GM18517 (cell line): Measurements from ENCODE around the gene APOA4.
"Not testable (repeated sequence)": the region's sequence is repeated elsewhere in the genome, so short reads cannot be mapped to it uniquely, and the experiment has no call there.

ENCODE experiments used
- ATAC-seq: cut with Tn5 transposase; IDR thresholded peaks from one replicate; pipeline ENCODE4 v1.9.1; 2021; ENCODE audit warnings: mild to moderate bottlenecking, moderate library complexity; ENCODE audit not compliant: unreplicated experiment

APOA4 gene

DNA sequence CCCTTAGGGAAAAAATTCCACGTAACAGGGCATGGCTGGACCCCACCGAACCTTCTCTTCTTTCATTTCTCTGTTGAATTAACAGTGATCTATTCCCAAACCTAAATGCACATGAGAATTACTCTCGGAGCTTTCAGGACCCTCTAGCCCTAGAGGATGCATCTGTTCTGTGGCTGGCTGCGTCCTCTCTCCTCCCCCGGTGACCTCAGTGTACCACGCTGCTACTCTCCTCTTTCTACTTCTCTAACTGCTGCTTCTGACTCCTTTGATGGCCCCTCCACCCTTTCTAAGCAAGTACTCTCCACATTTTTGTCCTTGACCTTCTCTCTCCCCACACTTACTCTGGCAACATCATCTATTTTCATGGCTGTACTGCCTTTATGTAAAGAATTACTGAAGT, 26.4 kb upstream of the APOA4 start:
- ATAC-seq: no peak

DNA sequence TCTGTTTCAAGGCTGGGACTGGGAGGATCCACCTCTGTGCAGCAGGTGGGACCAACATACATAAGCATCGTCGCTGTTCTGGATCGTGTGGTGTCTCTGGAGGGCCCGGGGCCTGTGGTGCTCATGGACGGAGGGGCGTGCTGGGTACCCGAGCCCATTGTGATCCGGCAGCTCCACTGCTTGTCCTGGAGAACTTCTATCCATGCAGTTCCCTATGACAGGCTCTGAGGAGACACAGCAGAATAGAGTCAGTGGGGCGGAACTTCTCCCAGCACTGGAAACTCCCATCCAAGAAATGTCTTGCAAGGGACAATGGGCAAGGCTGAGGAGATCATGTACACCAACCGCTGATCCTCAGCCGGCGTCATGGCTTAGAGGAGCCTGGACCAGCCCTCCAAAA, 26.0 kb upstream of the APOA4 start:
- no peak for ATAC-seq

DNA sequence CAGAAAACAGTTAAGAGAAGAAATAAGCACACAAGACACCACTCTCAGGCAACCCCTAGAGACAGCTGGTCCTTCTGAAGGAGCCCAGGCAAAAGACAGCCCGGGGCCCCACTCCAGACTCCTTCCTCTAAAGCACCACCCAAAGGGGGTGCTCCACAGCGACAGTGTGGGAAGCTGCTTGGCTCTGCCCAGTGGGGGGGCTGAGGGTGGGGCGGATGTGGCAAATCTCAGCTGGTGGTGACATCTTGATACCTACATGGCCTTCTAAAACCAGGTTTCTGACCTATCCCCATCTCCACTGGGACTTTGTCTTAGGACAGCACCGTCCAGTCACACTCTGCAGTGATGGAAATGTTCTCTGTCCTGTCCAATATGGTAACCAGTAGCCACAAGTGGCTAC, 24.5 kb upstream of the APOA4 start:
- no peak for ATAC-seq

DNA sequence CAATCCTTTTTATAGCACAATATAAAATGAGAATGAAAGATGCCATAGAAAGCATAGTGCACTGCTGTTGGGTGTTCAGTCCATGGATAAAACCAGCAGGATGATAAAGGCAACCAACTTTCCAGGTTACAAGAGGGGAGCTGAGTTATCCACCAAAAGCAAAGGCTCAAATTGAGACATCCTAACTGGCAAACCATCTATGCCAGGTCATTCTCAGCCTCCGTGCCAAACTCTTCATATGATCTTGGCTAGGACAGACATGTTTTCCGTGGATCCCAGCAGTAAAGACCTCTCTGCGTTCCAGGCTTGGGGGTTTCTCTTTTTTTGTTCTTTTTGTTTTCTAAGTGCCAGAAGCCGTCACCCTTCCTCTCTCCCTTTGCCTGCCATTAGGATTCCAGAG, 21.6 kb upstream of the APOA4 start:
- no peak for ATAC-seq

DNA sequence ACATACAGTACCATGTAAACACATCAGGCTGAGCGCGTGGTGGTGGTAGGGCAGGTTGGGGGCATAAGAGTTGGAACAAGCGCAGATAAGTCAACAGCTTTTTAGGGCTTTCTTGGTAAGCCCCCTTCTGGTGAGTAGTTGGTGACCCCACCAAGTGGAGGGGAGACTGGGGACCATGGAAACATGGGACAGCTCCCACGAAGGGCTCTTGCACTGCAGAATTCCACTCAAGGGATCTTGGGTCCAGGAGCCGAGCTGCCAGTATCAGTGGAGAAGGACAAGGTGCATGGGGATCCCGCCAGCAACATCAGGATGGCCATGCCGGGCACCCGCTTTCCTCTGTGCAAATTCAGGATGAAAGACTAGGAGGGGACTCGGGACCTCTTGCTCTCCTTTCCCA, 20.6 kb upstream of the APOA4 start:
- ATAC-seq: no peak

DNA sequence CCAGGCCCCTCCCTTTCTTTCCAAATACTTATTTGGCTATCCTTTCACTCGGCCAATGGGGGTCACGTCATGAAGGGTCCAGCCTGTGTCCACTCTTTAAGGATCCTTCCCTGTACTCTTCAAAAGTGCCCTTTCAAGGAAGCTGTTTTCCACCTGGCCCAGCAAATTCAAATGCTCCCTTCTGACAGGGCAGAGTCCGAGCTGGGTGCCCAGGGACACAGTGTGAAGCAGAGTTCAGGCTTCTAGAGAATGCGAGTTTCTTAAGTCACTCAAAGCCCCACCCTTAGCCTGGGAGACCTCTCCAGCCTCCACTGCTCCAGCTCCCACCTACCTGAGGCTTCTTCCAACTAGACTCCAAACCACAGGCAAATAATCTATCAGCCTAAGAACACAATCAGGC, 19.8 kb upstream of the APOA4 start:
- ATAC-seq: no peak

DNA sequence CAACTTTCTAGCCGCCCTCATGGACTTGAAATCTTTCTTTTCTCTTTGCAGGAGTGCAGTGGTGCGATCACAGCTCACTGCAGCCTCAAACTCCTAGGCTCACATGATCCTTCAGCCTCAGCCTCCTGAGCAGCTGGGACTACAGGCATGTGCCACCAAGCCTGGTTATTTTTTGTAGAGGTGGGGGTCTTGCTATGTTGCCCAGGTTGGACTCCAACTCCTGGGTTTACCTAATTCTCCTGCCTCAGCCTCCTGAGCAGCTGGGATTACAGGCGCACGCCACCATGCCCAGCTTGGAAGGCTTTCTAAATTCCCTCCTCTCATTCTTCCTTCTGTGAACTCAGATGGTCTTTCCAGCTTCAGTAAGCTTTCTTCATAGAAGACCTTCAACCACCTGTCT, 19.0 kb upstream of the APOA4 start:
- ATAC-seq: no peak

DNA sequence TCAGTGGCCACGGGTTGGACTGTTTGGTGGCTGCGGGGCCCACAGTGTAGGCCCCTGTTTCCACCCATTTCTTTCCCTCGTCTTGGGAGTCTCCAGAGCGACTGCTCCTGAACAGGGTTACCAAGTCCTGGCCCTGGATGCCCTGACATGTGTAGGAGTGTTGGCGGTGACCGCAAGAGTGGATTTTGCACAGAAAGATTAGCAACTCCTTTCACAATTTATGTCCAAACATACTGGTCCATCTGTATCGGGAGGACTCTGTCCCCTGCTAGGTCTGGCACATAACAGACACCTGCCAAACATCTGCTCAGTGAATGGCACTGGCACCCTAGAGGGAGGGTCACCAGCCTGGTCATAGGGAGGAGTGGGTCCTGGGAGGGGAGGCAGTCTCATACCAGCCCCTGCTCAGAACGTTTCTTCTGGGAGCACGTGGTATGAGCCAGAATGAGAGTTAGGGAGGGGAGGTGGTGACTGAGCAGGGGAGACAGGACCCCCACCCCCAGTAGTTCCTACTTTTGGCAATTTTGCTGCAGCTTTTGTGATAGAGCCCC, 17.7 kb upstream of the APOA4 start:
- ATAC-seq: no peak

DNA sequence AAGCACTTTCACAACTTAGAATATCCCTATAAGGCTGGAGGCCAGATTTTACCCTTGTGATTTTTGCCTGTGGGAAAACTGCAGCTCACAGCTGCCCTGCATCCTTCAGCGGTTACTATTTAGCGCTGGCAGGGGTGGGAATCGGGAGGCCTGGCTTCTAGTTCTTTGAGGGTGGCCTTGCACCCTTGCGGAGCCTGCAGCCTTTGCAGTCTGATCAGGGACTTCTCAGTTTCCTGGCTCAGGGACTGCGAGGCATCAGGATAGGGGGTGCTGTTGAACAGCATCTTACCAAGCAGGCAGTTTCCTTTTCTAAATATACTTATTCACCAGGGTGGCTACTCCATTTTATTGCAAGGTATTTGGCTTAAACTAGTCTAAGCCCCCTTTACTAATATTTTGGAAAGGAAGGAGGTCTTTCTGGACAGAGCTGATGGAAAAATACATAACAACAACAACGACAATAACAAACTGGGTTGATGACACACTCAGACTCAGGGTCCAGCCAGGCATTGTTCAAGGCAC, 17.2 kb upstream of the APOA4 start:
- no peak for ATAC-seq

DNA sequence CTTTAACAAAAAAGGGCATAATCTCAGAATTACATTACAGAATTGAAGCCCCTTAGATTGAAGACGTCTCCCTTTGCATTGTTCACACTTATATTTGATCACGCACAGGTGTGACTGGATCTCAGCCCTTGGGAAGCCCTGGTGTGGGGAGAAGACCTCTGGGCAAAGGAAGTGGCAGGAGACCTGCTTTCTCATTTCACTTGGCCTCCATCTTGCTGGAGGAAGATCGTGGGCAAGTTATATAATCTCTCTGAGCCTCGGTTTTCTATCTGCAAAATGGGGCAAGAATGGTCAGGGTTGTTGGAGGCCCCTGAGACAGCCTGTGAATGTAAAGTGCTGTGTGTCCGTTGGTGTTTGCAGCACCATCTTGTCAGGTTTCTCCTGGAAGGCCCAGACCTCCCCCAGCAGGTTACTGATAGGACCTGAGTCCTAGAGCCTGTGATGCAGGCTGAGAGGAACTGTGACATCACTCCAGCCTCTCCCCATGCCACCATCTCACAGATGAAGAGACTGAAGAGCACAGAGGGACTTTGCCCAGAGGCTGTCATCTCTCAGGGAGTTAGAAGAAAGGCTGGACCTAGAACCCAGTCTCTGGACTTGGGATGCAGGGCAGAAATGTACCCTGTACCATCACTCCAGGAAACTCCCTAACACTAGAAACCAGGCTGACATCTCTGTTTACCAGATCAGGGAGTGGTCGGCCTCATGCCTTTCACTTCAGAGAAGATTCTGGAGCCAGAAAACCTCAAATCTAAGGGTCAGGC, 15.4 kb upstream of the APOA4 start:
- no peak for ATAC-seq

DNA sequence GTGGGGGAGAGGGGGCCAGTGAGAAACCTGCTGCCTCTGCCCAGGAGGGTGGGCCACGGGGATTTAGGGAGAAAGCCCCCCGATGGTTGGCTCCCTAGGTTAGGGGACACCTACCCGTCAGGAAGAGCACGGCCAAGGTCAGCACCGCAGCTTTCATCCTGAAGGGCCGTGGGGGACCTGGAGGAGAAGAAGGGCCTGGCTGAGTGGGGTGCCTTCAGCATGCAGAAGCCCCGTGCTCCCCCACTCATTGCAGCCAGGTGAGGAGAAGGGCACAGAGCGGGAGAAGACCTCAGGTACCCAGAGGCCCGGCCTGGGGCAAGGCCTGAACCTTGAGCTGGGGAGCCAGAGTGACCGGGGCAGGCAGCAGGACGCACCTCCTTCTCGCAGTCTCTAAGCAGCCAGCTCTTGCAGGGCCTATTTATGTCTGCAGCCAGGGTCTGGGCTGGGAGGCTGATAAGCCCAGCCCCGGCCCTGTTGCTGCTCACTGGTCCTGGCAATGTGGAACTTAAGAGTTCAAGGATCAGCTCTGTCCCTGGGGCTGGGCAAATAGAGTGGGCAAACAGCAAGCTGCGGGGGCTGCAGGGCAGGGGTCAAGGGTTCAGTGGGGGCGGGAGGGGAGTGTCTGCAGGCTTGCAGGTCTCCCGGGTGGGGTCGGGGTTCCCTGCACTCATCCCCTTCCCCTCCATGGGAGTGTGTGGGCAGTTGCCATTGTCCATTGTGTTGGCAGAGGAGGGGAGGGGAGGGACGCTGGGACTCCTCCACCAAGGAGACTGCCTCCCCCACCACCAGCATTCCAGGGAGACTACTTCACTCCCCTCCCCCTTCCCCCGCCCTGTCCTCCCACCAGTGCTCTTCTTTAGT, 14.4 kb upstream of the APOA4 start, which contains the start of gene APOA1:
Gene APOA1 (minus strand): TSS at position 392 of the 861 bp plus-strand sequence. CDS start 235 bp downstream, at position 157.
- no peak for ATAC-seq

DNA sequence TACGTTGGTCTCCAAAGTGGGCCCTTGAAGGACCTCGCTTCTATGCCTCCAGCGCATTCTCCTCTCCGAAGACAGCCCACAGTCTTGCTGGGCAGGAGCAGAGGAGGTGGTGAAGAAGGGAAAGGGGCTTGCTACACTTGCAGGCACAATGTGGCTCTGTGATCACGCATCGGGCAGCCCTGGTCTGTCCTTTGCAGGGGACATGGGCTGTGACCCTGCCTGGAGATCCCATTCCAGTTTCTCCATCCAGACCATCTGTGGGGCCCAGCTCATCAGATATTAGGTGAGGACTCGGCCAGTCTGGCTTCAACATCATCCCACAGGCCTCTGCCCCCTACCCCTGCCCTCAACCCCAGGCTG, 13.5 kb upstream of the APOA4 start:
- ATAC-seq: no peak

DNA sequence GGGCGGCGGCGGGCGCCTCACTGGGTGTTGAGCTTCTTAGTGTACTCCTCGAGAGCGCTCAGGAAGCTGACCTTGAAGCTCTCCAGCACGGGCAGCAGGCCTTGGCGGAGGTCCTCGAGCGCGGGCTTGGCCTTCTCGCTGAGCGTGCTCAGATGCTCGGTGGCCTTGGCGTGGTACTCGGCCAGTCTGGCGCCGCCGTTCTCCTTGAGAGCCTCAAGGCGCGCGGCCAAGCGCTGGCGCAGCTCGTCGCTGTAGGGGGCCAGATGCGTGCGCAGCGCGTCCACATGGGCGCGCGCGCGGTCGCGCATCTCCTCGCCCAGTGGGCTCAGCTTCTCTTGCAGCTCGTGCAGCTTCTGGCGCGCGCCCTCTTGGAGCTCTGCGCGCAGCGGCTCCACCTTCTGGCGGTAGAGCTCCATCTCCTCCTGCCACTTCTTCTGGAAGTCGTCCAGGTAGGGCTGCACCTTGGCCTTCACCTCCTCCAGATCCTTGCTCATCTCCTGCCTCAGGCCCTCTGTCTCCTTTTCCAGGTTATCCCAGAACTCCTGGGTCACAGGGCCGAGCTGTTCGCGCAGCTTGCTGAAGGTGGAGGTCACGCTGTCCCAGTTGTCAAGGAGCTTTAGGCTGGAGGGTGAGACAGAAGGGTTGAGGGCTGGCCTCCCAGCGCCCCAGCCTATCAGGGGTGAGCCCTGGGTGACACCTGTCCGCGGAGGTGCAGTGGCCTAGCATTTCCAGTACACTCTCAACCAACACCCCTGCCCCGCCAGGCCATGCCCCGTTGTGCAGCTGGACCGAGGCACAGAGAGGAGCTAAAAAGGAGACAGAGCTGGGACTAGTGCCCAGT, 12.9 kb upstream of the APOA4 start:
- ATAC-seq: peak; percentile 73

DNA sequence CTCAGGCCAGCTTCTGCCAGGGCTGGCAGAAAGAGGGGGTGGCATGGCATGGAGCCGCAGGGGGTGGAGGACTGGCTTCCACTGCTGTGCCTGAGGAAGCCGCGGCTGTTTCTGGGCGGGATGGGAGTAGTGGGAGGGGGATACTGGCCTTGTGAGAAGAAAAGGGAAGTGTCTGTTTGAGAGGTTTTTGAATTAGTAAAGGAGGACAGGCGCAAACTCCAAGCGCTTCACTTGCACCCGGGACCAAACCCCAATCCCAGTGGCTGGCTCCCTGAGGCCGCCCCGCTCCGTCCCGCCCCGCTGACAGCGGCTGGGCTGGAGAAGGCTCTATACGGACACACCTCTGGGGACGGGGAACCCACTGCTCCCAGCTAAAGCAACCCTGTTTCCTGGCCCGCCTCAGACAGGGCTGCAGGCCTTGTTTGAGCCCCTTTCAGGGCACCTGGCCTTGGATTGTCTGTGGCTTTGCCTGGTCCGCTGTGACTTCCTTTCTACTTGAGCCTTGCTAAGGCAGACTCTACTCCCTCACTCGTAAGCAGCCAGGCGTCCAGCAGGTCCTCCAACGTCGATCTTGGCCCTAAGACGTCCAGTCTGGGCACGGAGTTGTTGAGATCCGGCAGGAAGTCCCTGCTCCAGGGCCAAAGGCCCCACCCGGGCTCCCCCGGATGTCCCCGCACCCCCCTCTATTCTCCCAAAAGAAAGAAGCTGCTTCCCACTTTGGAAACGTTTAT, 12.1 kb upstream of the APOA4 start:
- no peak for ATAC-seq

DNA sequence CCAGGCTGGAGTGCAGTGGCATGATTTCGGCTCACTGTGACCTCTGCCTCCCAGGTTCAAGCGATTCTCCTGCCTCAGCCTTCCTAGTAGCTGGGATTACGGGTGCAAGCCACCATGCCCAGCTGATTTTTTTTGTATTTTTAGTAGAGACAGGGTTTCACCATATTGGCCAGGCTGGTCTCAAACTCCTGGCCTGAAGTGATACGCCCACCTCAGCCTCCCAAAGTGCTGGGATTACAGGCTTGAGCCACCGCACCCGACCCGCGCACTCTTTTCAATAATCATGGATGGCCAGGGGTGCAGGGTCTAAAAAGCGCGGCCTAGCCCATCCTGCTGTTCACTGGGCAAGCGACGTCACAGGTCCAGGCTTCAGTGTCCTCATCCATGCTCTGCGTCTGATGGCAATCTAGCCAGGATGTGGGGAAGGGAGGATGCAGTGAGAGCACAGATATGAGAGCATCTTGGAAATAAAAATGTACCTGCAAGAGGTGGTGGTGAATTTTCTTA, 11.5 kb upstream of the APOA4 start:
- ATAC-seq: not testable (repeated sequence)

DNA sequence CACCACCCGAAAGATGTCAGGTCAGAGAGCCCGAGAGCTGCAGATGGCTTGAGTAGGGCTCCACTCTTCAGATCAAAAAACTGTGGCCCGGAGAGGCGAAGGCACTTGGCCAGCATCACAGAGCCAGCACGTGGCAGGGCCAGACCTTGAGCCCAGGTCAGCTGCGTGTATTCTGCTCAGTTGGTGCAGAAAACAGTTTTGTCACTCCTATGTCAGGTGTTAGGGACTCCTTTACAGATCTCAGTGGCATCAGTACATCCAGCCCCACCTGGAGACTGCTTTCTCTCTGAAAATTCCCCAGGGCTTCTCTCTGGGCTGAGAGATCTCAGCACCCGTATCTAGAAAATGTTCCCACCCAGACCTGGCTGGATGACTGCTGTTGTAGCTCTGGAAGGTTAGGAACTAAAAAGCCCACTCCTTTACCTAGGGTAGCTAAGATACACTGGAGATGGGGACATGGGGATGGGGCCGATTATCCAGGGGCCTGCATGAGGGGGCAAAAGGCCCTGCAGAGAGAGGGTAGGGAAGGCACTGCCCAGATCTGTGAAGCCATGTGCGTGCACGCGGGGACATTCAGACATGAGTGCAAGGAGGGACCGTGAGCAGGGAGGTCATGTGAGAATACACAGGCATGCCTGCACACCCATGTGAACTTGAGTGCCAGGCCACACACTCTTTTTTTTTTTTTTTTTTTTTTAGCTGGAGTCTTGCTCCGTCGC, 10.9 kb upstream of the APOA4 start:
- ATAC-seq: no peak

DNA sequence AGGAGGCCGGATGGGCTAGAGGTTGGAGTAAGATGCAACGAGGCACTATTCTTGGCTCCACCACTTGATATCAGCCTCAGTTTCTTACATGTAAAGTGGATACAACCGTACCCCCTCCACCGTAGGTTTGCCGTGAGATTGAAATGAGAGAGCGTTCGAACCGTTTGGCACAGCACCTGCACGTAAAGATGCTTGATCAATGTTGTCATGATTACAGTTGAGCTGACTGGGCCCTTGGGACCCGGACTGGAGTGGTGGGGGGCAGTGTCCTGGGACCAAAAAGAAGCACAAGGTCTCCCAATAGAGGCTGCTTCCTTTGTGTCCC, 10.3 kb upstream of the APOA4 start:
- no peak for ATAC-seq

DNA sequence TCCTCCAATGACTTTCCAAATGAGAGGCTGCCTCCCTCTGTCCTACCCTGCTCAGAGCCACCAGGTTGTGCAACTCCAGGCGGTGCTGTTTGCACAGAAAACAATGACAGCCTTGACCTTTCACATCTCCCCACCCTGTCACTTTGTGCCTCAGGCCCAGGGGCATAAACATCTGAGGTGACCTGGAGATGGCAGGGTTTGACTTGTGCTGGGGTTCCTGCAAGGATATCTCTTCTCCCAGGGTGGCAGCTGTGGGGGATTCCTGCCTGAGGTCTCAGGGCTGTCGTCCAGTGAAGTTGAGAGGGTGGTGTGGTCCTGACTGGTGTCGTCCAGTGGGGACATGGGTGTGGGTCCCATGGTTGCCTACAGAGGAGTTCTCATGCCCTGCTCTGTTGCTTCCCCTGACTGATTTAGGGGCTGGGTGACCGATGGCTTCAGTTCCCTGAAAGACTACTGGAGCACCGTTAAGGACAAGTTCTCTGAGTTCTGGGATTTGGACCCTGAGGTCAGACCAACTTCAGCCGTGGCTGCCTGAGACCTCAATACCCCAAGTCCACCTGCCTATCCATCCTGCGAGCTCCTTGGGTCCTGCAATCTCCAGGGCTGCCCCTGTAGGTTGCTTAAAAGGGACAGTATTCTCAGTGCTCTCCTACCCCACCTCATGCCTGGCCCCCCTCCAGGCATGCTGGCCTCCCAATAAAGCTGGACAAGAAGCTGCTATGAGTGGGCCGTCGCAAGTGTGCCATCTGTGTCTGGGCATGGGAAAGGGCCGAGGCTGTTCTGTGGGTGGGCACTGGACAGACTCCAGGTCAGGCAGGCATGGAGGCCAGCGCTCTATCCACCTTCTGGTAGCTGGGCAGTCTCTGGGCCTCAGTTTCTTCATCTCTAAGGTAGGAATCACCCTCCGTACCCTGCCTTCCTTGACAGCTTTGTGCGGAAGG, 9.5 kb upstream of the APOA4 start:
- ATAC-seq: no peak
